Osteocyte (in vitro differentiated cells): ENCODE measurements around the gene CLMP. TPM values are rescaled to one million over a fixed set of nuclear protein-coding genes. Genes with fewer than 3 reads are reported as not detected.

Experiments
- DNase-seq: peaks from one replicate; pipeline ENCODE4 v3.0.0; 2021; ENCODE audit warnings: mixed read lengths; ENCODE audit not compliant: unreplicated experiment; ENCODE audit errors: extremely low spot score
- H3K27ac Mint-ChIP-seq: one replicate; pipeline ENCODE4 v1.8.0; 2021; ENCODE audit warnings: mild to moderate bottlenecking, mixed read lengths; ENCODE audit not compliant: unreplicated experiment
- H3K27me3 Mint-ChIP-seq: one replicate; pipeline ENCODE4 v1.8.0; 2021; ENCODE audit warnings: mixed read lengths; ENCODE audit not compliant: unreplicated experiment
- H3K36me3 Mint-ChIP-seq: one replicate; pipeline ENCODE4 v1.8.0; 2021; ENCODE audit warnings: mixed read lengths; ENCODE audit not compliant: unreplicated experiment
- H3K4me1 Mint-ChIP-seq: one replicate; pipeline ENCODE4 v1.8.0; 2021; ENCODE audit warnings: mixed read lengths; ENCODE audit not compliant: unreplicated experiment
- H3K4me3 Mint-ChIP-seq: one replicate; pipeline ENCODE4 v1.8.0; 2021; ENCODE audit warnings: mild to moderate bottlenecking, moderate library complexity, mixed read lengths; ENCODE audit not compliant: unreplicated experiment
- H3K9me3 Mint-ChIP-seq: one replicate; pipeline ENCODE4 v1.8.0; 2021; ENCODE audit warnings: mixed read lengths; ENCODE audit not compliant: unreplicated experiment
- total RNA-seq: library from RNA; stranded (reverse); gene quantifications from 2 replicates; pipeline ENCODE4 v1.2.1, GENCODE V29; 2021
- TF ChIP-seq, protein P1 (sequence below): fragments of 200-600 bp; sonication (generic); IDR thresholded peaks from 2 replicates; pipeline ENCODE4 v1.5.0; 2021; ENCODE audit warnings: antibody characterized with exemption, mild to moderate bottlenecking, moderate library complexity

Gene CLMP
- total RNA-seq, 1 donor from 2014 or later = 24.8 TPM

DNA sequence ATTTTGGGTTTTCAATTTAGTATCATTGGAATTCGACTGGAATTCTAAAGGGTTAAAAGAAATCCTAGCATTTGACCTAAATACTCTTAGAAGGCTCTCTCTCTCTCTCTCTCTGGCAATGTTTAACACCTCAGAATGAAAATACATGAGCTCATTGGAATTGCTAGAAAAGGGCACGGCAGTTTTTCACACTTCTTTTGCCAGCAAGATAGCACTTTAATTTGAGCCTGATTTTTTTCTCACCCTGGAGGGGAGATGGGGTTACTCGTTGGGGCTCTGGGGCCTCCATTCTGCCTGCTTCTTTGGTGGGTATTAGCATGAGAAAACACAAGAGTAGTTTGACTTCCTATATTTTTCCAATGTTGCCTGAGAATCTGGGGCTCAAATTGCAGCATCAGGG, 22.8 kb upstream of the CLMP start:
- DNase-seq = no peak
- peaks cover 12% of the 10 kb centered on the region for H3K4me1 Mint-ChIP-seq
- TF ChIP-seq, protein P1, sequence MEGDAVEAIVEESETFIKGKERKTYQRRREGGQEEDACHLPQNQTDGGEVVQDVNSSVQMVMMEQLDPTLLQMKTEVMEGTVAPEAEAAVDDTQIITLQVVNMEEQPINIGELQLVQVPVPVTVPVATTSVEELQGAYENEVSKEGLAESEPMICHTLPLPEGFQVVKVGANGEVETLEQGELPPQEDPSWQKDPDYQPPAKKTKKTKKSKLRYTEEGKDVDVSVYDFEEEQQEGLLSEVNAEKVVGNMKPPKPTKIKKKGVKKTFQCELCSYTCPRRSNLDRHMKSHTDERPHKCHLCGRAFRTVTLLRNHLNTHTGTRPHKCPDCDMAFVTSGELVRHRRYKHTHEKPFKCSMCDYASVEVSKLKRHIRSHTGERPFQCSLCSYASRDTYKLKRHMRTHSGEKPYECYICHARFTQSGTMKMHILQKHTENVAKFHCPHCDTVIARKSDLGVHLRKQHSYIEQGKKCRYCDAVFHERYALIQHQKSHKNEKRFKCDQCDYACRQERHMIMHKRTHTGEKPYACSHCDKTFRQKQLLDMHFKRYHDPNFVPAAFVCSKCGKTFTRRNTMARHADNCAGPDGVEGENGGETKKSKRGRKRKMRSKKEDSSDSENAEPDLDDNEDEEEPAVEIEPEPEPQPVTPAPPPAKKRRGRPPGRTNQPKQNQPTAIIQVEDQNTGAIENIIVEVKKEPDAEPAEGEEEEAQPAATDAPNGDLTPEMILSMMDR = no peak
- no peaks in the 10 kb centered on the region for H3K36me3 Mint-ChIP-seq
- no peak overlapping the region for H3K27ac Mint-ChIP-seq
- H3K4me3 Mint-ChIP-seq = no peak overlapping the region
- H3K9me3 Mint-ChIP-seq = peaks cover 8% of the 10 kb centered on the region
- H3K27me3 Mint-ChIP-seq = no peaks in the 10 kb centered on the region

DNA sequence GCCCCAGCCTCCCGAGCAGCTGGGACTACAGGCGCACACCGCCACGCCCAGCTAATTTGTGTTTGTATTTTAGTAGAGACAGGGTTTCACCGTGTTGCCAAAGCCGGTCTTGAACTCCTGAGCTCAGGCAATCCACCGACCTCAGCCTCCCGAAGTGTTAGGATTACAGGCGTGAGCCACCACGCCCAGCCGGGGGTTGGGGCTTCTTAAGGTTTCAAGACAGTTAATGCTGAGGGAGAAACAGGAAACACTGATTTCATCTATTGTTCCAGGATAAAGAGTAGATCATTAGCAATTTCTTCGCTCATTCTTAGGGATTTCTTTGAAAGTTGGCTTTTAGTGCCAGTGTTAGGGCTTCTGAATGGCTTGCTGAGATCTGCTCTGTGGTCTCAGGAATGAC, 21.2 kb upstream of the CLMP start:
- Mint-ChIP-seq H3K36me3 (no peaks in the 10 kb centered on the region), H3K9me3 (no peaks in the 10 kb centered on the region), H3K27ac (no peak overlapping the region), H3K27me3 (no peaks in the 10 kb centered on the region), H3K4me1 (peaks cover 22% of the 10 kb centered on the region), H3K4me3 (no peak overlapping the region)
- no peak for DNase-seq
- TF ChIP-seq, protein P1 = no peak

DNA sequence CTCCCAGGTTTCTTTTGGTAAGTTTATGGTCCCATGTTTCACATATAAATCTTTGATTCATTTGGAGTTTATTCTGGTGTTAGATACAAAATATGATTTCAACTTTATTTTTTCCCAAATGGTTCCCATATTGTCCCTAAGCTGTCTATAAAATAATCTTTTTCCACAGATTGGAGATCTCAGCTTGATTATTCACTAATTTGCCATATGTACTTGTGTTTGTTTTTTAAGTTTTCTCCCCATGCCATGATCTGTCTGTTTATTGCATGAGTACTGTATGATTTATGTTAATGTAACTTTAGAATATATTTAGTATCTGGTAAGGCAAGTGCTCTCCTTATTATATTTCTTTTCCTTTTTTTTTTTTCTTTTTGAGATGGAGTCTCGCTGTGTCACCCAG, 19.9 kb upstream of the CLMP start:
- Mint-ChIP-seq H3K27ac (no peak overlapping the region), H3K4me1 (peaks cover 22% of the 10 kb centered on the region), H3K36me3 (no peaks in the 10 kb centered on the region), H3K4me3 (no peak overlapping the region), H3K9me3 (no peaks in the 10 kb centered on the region), H3K27me3 (no peaks in the 10 kb centered on the region)
- TF ChIP-seq, protein P1 = no peak
- no peak for DNase-seq

DNA sequence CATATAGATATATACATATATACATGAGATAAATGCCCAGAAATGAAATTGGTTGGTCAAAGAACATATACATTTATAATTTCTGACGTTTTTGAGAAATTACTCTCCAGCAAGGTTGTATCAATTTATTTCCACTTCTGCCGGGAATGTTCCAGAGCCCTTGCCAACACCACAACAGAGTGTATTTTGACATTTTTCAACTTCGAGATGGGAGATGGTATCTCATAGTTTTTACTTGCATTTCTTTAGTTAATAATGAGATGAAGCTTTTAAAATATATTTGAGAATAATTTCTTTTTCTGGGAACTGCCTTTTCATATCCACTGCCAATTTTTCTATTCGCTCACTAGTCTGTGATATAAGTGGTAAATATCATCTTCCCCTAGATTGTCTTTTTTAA, 19.3 kb upstream of the CLMP start:
- Mint-ChIP-seq H3K36me3 (no peaks in the 10 kb centered on the region), H3K27ac (no peak overlapping the region), H3K4me3 (no peak overlapping the region), H3K4me1 (peaks cover 22% of the 10 kb centered on the region), H3K9me3 (no peaks in the 10 kb centered on the region), H3K27me3 (no peaks in the 10 kb centered on the region)
- TF ChIP-seq, protein P1 = no peak
- DNase-seq = no peak

DNA sequence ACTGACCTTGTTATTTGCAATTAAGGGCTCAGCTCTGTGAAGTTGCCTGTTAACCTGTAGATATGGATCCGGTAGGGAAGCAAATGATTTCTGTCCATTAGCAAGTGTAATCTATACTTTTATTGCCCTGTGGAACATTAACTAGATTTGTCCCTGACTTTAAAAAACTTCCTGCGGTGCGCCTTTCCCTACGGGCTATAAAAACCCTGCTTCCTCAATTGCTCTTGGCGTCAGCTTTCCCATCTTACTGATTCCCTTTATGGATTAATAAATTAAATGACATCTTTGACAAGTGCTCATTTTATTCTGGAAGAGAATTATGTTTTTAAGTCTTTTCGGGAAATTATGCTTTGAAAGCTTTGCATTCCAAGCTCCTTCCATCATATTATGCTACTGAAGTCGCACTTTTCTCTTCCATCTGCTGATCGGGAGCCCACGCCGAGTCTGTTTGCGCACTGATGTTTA, 18.3 kb upstream of the CLMP start:
- Mint-ChIP-seq H3K27me3 (peaks cover 5% of the 10 kb centered on the region), H3K27ac (no peak overlapping the region), H3K9me3 (no peaks in the 10 kb centered on the region), H3K36me3 (no peaks in the 10 kb centered on the region), H3K4me1 (peaks cover 17% of the 10 kb centered on the region), H3K4me3 (no peak overlapping the region)
- DNase-seq = no peak
- TF ChIP-seq, protein P1 = no peak
